ENCODE measurements around the gene PLA2G5. TPM values are rescaled to one million over a fixed set of nuclear protein-coding genes. Genes with fewer than 3 reads are reported as not detected.

PLA2G5 gene
- total RNA-seq, 4 donors from 2014 or later, result 1.1 to 5.0 (median 2.2) TPM

DNA sequence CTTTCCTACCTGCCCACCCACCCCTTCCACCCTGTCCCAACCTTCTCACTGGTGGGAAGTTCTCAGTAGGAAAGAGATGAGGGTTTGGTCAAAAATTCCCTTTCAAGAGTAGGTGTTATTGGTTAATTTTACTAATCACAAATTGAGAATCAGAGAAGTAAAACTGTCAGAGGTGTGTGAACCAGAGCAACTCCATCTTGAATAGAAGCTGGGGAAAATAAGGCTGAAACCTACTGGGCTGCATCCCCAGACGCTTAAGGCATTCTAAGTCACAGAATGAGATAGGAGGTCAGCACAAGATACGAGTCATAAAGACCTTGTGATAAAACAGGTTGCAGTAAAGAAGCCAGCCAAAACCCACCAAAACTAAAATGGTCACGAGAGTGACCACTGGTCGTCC is 37.8 kb downstream of the PLA2G5 start:
- H3K9me3 ChIP-seq, result no peaks in the 10 kb centered on the region
- H3K27ac ChIP-seq, result no peak overlapping the region
- no peak for DNase-seq
- intact Hi-C loops (cut with DNase I), result no loop called here
- WGBS, 2 donors, result 83 to 85% methylated on average over 4 of the region's 4 CpGs
- no peaks in the 10 kb centered on the region for H3K27me3 ChIP-seq
- no peaks in the 10 kb centered on the region for H3K36me3 ChIP-seq
- no peaks in the 10 kb centered on the region for H3K4me1 ChIP-seq
- TF ChIP-seq, protein P1, sequence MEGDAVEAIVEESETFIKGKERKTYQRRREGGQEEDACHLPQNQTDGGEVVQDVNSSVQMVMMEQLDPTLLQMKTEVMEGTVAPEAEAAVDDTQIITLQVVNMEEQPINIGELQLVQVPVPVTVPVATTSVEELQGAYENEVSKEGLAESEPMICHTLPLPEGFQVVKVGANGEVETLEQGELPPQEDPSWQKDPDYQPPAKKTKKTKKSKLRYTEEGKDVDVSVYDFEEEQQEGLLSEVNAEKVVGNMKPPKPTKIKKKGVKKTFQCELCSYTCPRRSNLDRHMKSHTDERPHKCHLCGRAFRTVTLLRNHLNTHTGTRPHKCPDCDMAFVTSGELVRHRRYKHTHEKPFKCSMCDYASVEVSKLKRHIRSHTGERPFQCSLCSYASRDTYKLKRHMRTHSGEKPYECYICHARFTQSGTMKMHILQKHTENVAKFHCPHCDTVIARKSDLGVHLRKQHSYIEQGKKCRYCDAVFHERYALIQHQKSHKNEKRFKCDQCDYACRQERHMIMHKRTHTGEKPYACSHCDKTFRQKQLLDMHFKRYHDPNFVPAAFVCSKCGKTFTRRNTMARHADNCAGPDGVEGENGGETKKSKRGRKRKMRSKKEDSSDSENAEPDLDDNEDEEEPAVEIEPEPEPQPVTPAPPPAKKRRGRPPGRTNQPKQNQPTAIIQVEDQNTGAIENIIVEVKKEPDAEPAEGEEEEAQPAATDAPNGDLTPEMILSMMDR (IDR thresholded peaks at IDR 0.05), result no peak
- H3K4me3 ChIP-seq (replicated peaks in 1 of 3), result no peak overlapping the region

DNA sequence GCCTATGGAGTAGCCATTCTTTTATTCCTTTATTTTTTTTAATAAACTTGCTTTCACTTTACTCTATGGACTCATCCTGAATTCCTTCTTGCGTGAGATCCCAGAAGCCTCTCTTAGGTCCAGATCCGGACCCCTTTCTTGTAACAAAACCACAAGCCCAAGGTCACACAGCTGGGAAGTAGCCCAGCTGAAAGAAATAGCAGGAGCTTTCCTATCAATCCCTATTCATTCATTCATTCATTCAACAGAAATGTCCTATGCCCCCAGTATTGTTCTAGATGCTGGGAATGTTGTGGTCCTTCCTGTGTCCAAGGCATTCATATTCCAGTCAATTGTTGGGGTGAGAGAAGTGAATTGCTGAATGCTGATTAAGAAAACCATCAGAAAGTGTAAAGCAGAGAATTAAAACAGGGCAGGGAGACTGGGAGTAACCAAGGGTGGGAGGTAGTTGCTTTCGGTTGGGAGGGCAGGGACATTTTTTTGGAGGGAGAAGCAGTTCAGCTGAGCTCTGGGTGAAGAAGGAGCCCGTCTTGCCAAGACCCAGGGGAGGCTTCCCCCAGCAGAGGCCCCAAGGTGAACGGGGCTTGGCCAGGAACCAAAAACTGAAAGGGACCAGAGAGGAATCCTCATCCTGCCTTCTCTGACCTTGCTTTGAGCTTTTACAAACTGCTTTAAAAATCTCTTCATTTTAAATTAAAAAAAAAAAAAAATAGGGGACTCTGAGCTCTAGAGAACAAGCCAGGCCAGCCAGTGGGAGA is 38.6 kb downstream of the PLA2G5 start:
- Histone ChIP-seq H3K27me3 (no peaks in the 10 kb centered on the region), H3K36me3 (no peaks in the 10 kb centered on the region), H3K4me3 (replicated peaks in 1 of 3) (no peak overlapping the region), H3K9me3 (no peaks in the 10 kb centered on the region), H3K4me1 (no peaks in the 10 kb centered on the region), H3K27ac (no peak overlapping the region)
- intact Hi-C loops (cut with DNase I), result no loop called here
- WGBS, 2 donors, result 48 to 54% methylated on average over 5 of the region's 5 CpGs
- TF ChIP-seq, protein P1 (IDR thresholded peaks at IDR 0.05), result no peak
- no peak for TF ChIP-seq POLR2A (IDR thresholded peaks at IDR 0.05)
- no peak for DNase-seq

DNA sequence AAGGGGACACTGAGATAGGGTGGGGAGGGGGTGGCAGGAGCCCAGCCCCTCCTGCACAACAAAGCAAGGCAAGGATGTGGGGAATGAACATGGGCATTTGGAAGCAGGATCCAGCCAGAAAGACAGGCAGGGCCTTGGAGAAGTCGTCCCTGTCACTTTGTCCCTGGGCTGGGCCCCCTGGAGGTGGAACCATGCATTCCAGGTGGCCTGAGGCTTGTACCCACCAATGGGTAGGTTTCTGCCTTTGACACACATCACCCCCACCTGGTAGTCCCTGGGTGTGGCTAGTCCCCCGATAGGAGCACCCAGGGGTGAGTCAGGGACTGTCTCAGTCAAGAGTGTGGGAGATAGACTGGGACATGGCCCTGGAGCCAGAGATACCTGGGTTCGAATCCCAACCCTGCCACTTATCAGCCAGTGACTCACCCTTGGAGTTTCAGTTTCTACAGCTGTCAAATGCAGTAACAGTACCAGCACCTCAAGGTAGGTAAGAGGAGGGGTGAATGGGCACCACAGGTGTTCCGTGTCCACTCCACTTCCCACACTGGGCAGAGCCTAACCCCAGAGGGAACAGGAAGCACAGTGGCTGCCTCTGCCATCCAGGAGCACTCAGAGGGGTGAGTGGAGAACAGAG is 39.3 kb downstream of the PLA2G5 start:
- Histone ChIP-seq H3K4me3 (replicated peaks in 1 of 3) (no peak overlapping the region), H3K27me3 (no peaks in the 10 kb centered on the region), H3K27ac (no peak overlapping the region), H3K9me3 (no peaks in the 10 kb centered on the region), H3K36me3 (no peaks in the 10 kb centered on the region), H3K4me1 (no peaks in the 10 kb centered on the region)
- DNase-seq, result no peak
- intact Hi-C loops (cut with DNase I), result no loop called here
- TF ChIP-seq, protein P1 (IDR thresholded peaks at IDR 0.05), result no peak
- no peak for TF ChIP-seq POLR2A (IDR thresholded peaks at IDR 0.05)
- 52 to 78% methylated on average over 3 to 4 of the region's 4 CpGs for whole genome bisulfite sequencing, 2 donors

DNA sequence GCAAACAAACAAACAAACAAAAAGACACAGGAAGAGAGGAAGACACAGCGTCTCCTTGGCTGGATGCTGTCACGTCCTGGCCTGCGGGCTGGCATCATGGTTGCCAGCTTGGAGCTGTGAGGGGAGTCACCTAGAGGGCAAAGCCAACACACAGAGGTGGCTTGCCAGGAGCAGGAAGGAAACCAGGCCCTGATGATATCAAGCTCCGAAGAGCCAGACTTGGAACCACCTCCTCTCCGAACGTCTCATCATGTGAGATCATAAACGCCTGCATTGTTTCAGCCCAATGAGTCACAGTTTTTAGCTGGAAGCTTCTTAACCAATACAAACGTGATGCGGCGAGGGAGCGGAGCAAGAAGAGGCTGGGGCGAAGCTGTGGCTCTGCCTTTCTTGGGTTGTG is 40.7 kb downstream of the PLA2G5 start:
- WGBS, 2 donors, result 75 to 88% methylated on average over 12 of the region's 12 CpGs
- no peak for DNase-seq

DNA sequence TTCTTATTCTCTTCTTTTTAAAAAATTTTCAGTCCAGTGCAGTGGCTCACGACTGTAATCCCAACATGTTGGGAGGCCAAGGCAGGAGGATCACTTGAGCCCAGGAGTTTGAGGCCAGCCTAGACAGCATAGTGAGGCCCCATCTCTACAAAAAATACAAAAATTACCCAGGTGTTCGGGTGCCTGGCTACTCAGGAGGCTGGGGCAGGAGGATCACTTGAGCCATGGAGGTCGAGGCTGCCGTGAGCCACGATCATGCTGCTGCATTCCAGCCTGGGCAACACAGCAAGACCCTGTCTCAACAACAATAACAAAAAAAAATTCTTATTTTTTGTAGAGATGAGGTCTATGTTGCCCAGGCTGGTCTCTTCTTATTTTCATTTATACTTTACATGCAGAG is 41.5 kb downstream of the PLA2G5 start:
- H3K36me3 ChIP-seq, result no peaks in the 10 kb centered on the region
- H3K27me3 ChIP-seq, result no peaks in the 10 kb centered on the region
- no peak overlapping the region for H3K27ac ChIP-seq
- intact Hi-C loops (cut with DNase I), result no loop called here
- H3K9me3 ChIP-seq, result no peaks in the 10 kb centered on the region
- no peaks in the 10 kb centered on the region for H3K4me1 ChIP-seq
- TF ChIP-seq POLR2A (IDR thresholded peaks at IDR 0.05), result no peak
- TF ChIP-seq, protein P1 (IDR thresholded peaks at IDR 0.05), result no peak
- WGBS, 2 donors, result 90% methylated on average over 5 of the region's 5 CpGs
- no peak for DNase-seq
- H3K4me3 ChIP-seq (replicated peaks in 1 of 3), result no peak overlapping the region

More for the DNA sequence above, 40.7 kb downstream of the PLA2G5 start:
- no peak overlapping the region for H3K27ac ChIP-seq
- no peaks in the 10 kb centered on the region for H3K9me3 ChIP-seq
- TF ChIP-seq, protein P1 (IDR thresholded peaks at IDR 0.05), result no peak
- no peak for TF ChIP-seq POLR2A (IDR thresholded peaks at IDR 0.05)
- no peaks in the 10 kb centered on the region for H3K4me1 ChIP-seq
- no peak overlapping the region for H3K4me3 ChIP-seq (replicated peaks in 1 of 3)
- no peaks in the 10 kb centered on the region for H3K27me3 ChIP-seq
- intact Hi-C loops (cut with DNase I), result no loop called here
- H3K36me3 ChIP-seq, result no peaks in the 10 kb centered on the region

Measured in thyroid gland (tissue), 4 donors.